HG03108 (cell line): Measurements from ENCODE around the gene SS18L1.
A peak's percentile ranks its signal among the peaks of the same experiment; 100 is the strongest.

Experiments used
- ATAC-seq: cut with Tn5 transposase; IDR thresholded peaks from one replicate; pipeline ENCODE4 v1.9.1; 2021; ENCODE audit warnings: moderate library complexity; ENCODE audit not compliant: unreplicated experiment

SS18L1 gene

GRCh38 chr20:62119591-62120364 is 23.8 kb upstream of the SS18L1 start:
- ATAC-seq, result no peak

- no peak for ATAC-seq
Observed at GRCh38 chr20:62120365-62120762, 23.2 kb upstream of the SS18L1 start.

GRCh38 chr20:62120990-62121775 is 22.4 kb upstream of the SS18L1 start:
- ATAC-seq, result peak; percentile 3

GRCh38 chr20:62121776-62122653 is 21.6 kb upstream of the SS18L1 start, which contains the start of gene LSM14B:
Gene LSM14B (plus strand): TSS chr20:62122475. CDS start chr20:62122667, 192 bp downstream.
- peak; percentile 74 for ATAC-seq

GRCh38 chr20:62122654-62123449 is 20.7 kb upstream of the SS18L1 start:
- peak; percentile 8 for ATAC-seq

GRCh38 chr20:62123450-62124118 is 20.0 kb upstream of the SS18L1 start:
- no peak for ATAC-seq

GRCh38 chr20:62126141-62126540 is 17.4 kb upstream of the SS18L1 start:
- no peak for ATAC-seq

GRCh38 chr20:62127799-62128198 is 15.8 kb upstream of the SS18L1 start:
- ATAC-seq, result no peak

- ATAC-seq, result no peak
Observed at GRCh38 chr20:62128502-62128901, 15.1 kb upstream of the SS18L1 start.

- no peak for ATAC-seq
Observed at GRCh38 chr20:62129731-62130531, 13.6 kb upstream of the SS18L1 start.

GRCh38 chr20:62131560-62132320 is 11.8 kb upstream of the SS18L1 start:
- ATAC-seq, result no peak

- ATAC-seq, result no peak
Observed at GRCh38 chr20:62132421-62132820, 11.1 kb upstream of the SS18L1 start.

GRCh38 chr20:62133051-62133845 is 10.3 kb upstream of the SS18L1 start:
- ATAC-seq, result no peak

- no peak for ATAC-seq
Observed at GRCh38 chr20:62133864-62134263, 9.7 kb upstream of the SS18L1 start.

- no peak for ATAC-seq
Observed at GRCh38 chr20:62134735-62135231, 8.8 kb upstream of the SS18L1 start.

GRCh38 chr20:62135573-62136266 is 7.8 kb upstream of the SS18L1 start:
- ATAC-seq, result no peak
